GM12891 (cell line): ENCODE measurements around the gene ITGB2.

ENCODE experiments used
- POLR2A ChIP-seq: IDR thresholded peaks from 2 replicates; pipeline ENCODE4 v1.6.1; 2011; ENCODE audit warnings: low read depth, low read length, control low read depth
- POLR2AphosphoS5 ChIP-seq: IDR thresholded peaks from 2 replicates; pipeline ENCODE4 v1.6.1; 2011; ENCODE audit warnings: low read depth, low read length, control low read depth
- TAF1 ChIP-seq: IDR thresholded peaks from 2 replicates; pipeline ENCODE4 v1.6.1; 2011; ENCODE audit warnings: low read depth, low read length, control low read depth

DNA sequence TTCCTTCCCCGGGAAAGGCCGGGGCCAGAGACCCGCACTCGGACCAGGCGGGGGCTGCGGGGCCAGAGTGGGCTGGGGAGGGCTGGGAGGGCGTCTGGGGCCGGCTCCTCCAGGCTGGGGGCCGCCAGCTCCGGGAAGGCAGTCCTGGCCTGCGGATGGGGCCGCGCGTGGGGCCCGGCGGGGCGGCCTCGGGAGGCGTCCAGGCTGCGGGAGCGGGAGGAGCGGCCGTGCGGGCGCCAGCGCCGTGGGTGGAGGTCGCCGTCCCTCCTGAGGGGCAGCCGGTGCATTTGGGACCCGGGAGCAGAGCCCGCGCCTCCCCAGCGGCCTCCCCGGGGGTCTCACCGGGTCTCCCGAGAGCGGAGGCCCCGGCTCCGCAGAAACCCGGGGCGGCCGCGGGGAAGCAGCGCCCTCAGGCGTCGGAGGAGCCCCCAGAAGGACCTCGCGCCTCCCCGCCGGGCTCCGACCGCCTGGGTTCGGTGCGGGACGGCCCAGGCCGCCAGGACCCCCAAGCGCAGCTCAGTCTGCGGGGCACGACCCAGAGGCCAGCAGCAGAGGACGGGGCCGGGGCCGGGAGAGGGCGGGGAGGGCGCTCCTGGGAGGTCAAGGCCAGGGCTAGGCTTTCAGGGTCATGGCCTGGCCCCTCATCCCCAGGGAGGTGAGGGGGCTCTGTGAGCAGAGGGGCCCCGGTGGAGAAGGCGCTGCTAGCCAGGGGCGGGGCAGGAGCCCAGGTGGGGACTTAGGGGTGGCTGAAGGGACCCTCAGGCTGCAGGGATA lies 11.9 kb upstream of the ITGB2 start:
- no peak for TF ChIP-seq POLR2AphosphoS5
- TF ChIP-seq TAF1: no peak
- TF ChIP-seq POLR2A: no peak
